Endothelial cell (in vitro differentiated cells): Measurements from ENCODE around the gene GALNT14. TPM values are rescaled to one million over a fixed set of nuclear protein-coding genes. Genes with fewer than 3 reads are reported as not detected.
A peak's percentile ranks its signal among the peaks of the same experiment; 100 is the strongest.

Source experiments
- DNase-seq: peaks from one replicate; pipeline ENCODE4 v3.0.0; 2021; ENCODE audit warnings: low spot score
- H3K27ac Mint-ChIP-seq: one replicate; pipeline ENCODE4 v1.8.0; 2021; ENCODE audit warnings: mixed read lengths, inconsistent platforms; ENCODE audit not compliant: unreplicated experiment
- H3K27me3 Mint-ChIP-seq: one replicate; pipeline ENCODE4 v1.8.0; 2021; ENCODE audit warnings: mild to moderate bottlenecking, moderate library complexity, mixed read lengths, inconsistent platforms; ENCODE audit not compliant: unreplicated experiment
- H3K36me3 Mint-ChIP-seq: one replicate; pipeline ENCODE4 v1.8.0; 2021; ENCODE audit warnings: mild to moderate bottlenecking, low read depth, mixed read lengths, inconsistent platforms; ENCODE audit not compliant: unreplicated experiment
- H3K4me1 Mint-ChIP-seq: one replicate; pipeline ENCODE4 v1.8.0; 2021; ENCODE audit warnings: mild to moderate bottlenecking, mixed read lengths, inconsistent platforms; ENCODE audit not compliant: unreplicated experiment
- H3K4me3 Mint-ChIP-seq: one replicate; pipeline ENCODE4 v1.8.0; 2021; ENCODE audit warnings: mild to moderate bottlenecking, mixed read lengths, inconsistent platforms; ENCODE audit not compliant: unreplicated experiment
- H3K9me3 Mint-ChIP-seq: one replicate; pipeline ENCODE4 v1.8.0; 2021; ENCODE audit warnings: mixed read lengths, inconsistent platforms; ENCODE audit not compliant: unreplicated experiment
- CTCF ChIP-seq: fragments of 200-600 bp; sonication (generic); IDR thresholded peaks from one replicate; pipeline ENCODE4 v1.5.0; 2021; ENCODE audit warnings: antibody characterized with exemption; ENCODE audit not compliant: unreplicated experiment
- total RNA-seq: library from RNA; stranded (reverse); fragmentation: NEBNext Ultra II Directional; extraction: Animal tissue kit (Norgen Biotek cat#: 25700); gene quantifications from one replicate; pipeline ENCODE4 v1.2.1, GENCODE V29; 2021; ENCODE audit not compliant: unreplicated experiment

The GALNT14 gene
- total RNA-seq, 1 donor from 2014 or later = 16.8 TPM

GRCh38 chr2:31081492-31081891 is 56.7 kb downstream of the GALNT14 start:
- Mint-ChIP-seq H3K4me1 (no peaks in the 10 kb centered on the region), H3K9me3 (no peaks in the 10 kb centered on the region), H3K27me3 (peaks cover 8% of the 10 kb centered on the region), H3K36me3 (no peaks in the 10 kb centered on the region), H3K27ac (no peak overlapping the region), H3K4me3 (no peak overlapping the region)
- no peak for DNase-seq
- no peak for TF ChIP-seq CTCF

GRCh38 chr2:31080361-31080760 is 57.9 kb downstream of the GALNT14 start:
- Mint-ChIP-seq H3K27ac (no peak overlapping the region), H3K9me3 (no peaks in the 10 kb centered on the region), H3K4me1 (no peaks in the 10 kb centered on the region), H3K27me3 (peaks cover 7% of the 10 kb centered on the region), H3K36me3 (no peaks in the 10 kb centered on the region), H3K4me3 (no peak overlapping the region)
- DNase-seq = no peak
- no peak for TF ChIP-seq CTCF

- TF ChIP-seq CTCF = peak; percentile 53
- no peaks in the 10 kb centered on the region for H3K9me3 Mint-ChIP-seq
- H3K36me3 Mint-ChIP-seq = no peaks in the 10 kb centered on the region
- H3K27me3 Mint-ChIP-seq = peaks cover 7% of the 10 kb centered on the region
- H3K4me3 Mint-ChIP-seq = no peak overlapping the region
- H3K27ac Mint-ChIP-seq = no peak overlapping the region
- peak; percentile 55 for DNase-seq
- no peaks in the 10 kb centered on the region for H3K4me1 Mint-ChIP-seq
Observed at GRCh38 chr2:31079665-31080064, 58.6 kb downstream of the GALNT14 start.

- Mint-ChIP-seq H3K4me3 (no peak overlapping the region), H3K9me3 (no peaks in the 10 kb centered on the region), H3K4me1 (no peaks in the 10 kb centered on the region), H3K27ac (no peak overlapping the region), H3K36me3 (no peaks in the 10 kb centered on the region), H3K27me3 (peaks cover 7% of the 10 kb centered on the region)
- DNase-seq = no peak
- no peak for TF ChIP-seq CTCF
Observed at GRCh38 chr2:31078579-31079105, 59.6 kb downstream of the GALNT14 start.

GRCh38 chr2:31078011-31078410 is 60.2 kb downstream of the GALNT14 start:
- H3K4me3 Mint-ChIP-seq = no peak overlapping the region
- H3K36me3 Mint-ChIP-seq = no peaks in the 10 kb centered on the region
- no peak for DNase-seq
- no peak for TF ChIP-seq CTCF
- peaks cover 7% of the 10 kb centered on the region for H3K27me3 Mint-ChIP-seq
- no peaks in the 10 kb centered on the region for H3K9me3 Mint-ChIP-seq
- no peak overlapping the region for H3K27ac Mint-ChIP-seq
- no peaks in the 10 kb centered on the region for H3K4me1 Mint-ChIP-seq
